Fibroblast of lung (primary cell): ENCODE data around the gene APBA2. TPM values are rescaled to one million over a fixed set of nuclear protein-coding genes. Genes with fewer than 3 reads are reported as not detected.

Experiments used
- DNase-seq, 2 donors: peaks; one replicate each; pipeline versions ENCODE4 v3.0.0 to v3.0.0-alpha.2; 2010; ENCODE audit warnings: low read depth in 2 of 2
- H2AFZ ChIP-seq: 2 replicates; pipeline ENCODE4 v1.5.1; 2012; ENCODE audit warnings: low read length, control low read depth, inconsistent platforms
- H3K27ac ChIP-seq: 2 replicates; pipeline ENCODE4 v1.5.1; 2011; ENCODE audit warnings: low read length, control low read depth; ENCODE audit not compliant: insufficient read depth
- H3K27me3 ChIP-seq: 2 replicates; pipeline ENCODE4 v1.5.1; 2011; ENCODE audit warnings: mild to moderate bottlenecking, low read length; ENCODE audit not compliant: control insufficient read depth, insufficient read depth
- H3K36me3 ChIP-seq: 2 replicates; pipeline ENCODE4 v1.5.1; 2011; ENCODE audit warnings: low read length; ENCODE audit not compliant: control insufficient read depth, insufficient read depth
- H3K4me1 ChIP-seq: 2 replicates; pipeline ENCODE4 v1.5.1; 2011; ENCODE audit warnings: low read length; ENCODE audit not compliant: control insufficient read depth, insufficient read depth; ENCODE audit errors: extremely low read depth
- H3K4me2 ChIP-seq: 2 replicates; pipeline ENCODE4 v1.5.1; 2011; ENCODE audit warnings: low read length, control low read depth; ENCODE audit not compliant: insufficient read depth; ENCODE audit errors: extremely low read depth
- H3K4me3 ChIP-seq, 4 experiments: fragments of 200-600 bp in 1 of 4; sonication (generic) in 1 of 4; replicated peaks in 1 of 4; 2 replicates each; pipeline ENCODE4 v1.5.1; 2011 to 2016; ENCODE audit warnings: low read length in 4 of 4, low read depth in 3 of 4, mild to moderate bottlenecking in 3 of 4, control low read depth in 2 of 4, inconsistent platforms in 1 of 4, mixed read lengths in 1 of 4; ENCODE audit not compliant: insufficient read depth in 1 of 4; ENCODE audit errors: control extremely low read depth in 1 of 4
- H3K79me2 ChIP-seq: 2 replicates; pipeline ENCODE4 v1.5.1; 2012; ENCODE audit warnings: mild to moderate bottlenecking, low read length, inconsistent platforms; ENCODE audit not compliant: control insufficient read depth, insufficient read depth
- H3K9ac ChIP-seq: 2 replicates; pipeline ENCODE4 v1.5.1; 2011; ENCODE audit warnings: mild to moderate bottlenecking, low read length, control low read depth; ENCODE audit not compliant: insufficient read depth
- H3K9me3 ChIP-seq: 2 replicates; pipeline ENCODE4 v1.5.1; 2012; ENCODE audit warnings: low read depth, low read length; ENCODE audit not compliant: control insufficient read depth, insufficient read depth
- H4K20me1 ChIP-seq: 2 replicates; pipeline ENCODE4 v1.5.1; 2011; ENCODE audit warnings: low read length; ENCODE audit not compliant: control insufficient read depth, insufficient read depth; ENCODE audit errors: extremely low read depth
- CTCF ChIP-seq, 2 donors: IDR thresholded peaks in 1 of 2; conservative IDR thresholded peaks in 1 of 2; 1 replicate in 1 of 2; 2 replicates in 1 of 2; pipeline ENCODE4 v1.5.1; 2011 to 2012; ENCODE audit warnings: low read length in 2 of 2, control low read depth in 1 of 2, inconsistent platforms in 1 of 2, low read depth in 1 of 2, mild to moderate bottlenecking in 1 of 2
- EZH2 ChIP-seq: IDR thresholded peaks from 2 replicates; pipeline ENCODE4 v1.5.1; 2012; ENCODE audit warnings: low read length, control low read depth, mild to moderate bottlenecking; ENCODE audit errors: missing control alignments
- polyA plus RNA-seq, 2 donors: library from polyadenylated mRNA; depleted of rRNA in 1 of 2; stranded (reverse) in 1 of 2; unstranded in 1 of 2; fragments of >200 nt; gene quantifications; 2 replicates each; pipeline ENCODE4 v1.2.1, GENCODE V29; 2011 to 2012; ENCODE audit warnings: missing spikeins in 1 of 2
- total RNA-seq: library from RNA; depleted of rRNA; stranded (reverse); fragments of >200 nt; gene quantifications from 2 replicates; pipeline ENCODE4 v1.2.1, GENCODE V29; 2014

APBA2 gene
- total and polyA plus RNA-seq, 2 donors (not counting 1 experiment from before 2014, with no cell fraction given), result 9.5 to 20.3 TPM

- Histone ChIP-seq H4K20me1 (no peaks in the 10 kb centered on the region), H3K4me1 (no peaks in the 10 kb centered on the region), H3K27ac (no peak overlapping the region), H3K36me3 (no peaks in the 10 kb centered on the region), H2AFZ (no peak overlapping the region), H3K9ac (no peak overlapping the region), H3K4me3 (no peak overlapping the region), H3K79me2 (no peaks in the 10 kb centered on the region), H3K27me3 (no peaks in the 10 kb centered on the region), H3K4me2 (no peak overlapping the region), H3K9me3 (no peaks in the 10 kb centered on the region)
- DNase-seq, result no peak
- TF ChIP-seq CTCF (conservative IDR thresholded peaks at IDR 0.05 in 1 of 2, IDR thresholded peaks at IDR 0.05 in 1 of 2; ENCODE audit: low read depth in 1 of 2, low read length in 2 of 2) (no peak), EZH2 (no peak)
Measured at GRCh38 chr15:28919201-28919635, 33.4 kb downstream of the APBA2 start.

- Histone ChIP-seq H3K27me3 (no peaks in the 10 kb centered on the region), H3K27ac (no peak overlapping the region), H4K20me1 (no peaks in the 10 kb centered on the region), H3K36me3 (no peaks in the 10 kb centered on the region), H2AFZ (no peak overlapping the region), H3K4me1 (no peaks in the 10 kb centered on the region), H3K9me3 (no peaks in the 10 kb centered on the region), H3K79me2 (no peaks in the 10 kb centered on the region), H3K9ac (no peak overlapping the region), H3K4me3 (no peak overlapping the region), H3K4me2 (no peak overlapping the region)
- DNase-seq, result no peak
- no peak for TF ChIP-seq EZH2
- TF ChIP-seq CTCF (conservative IDR thresholded peaks at IDR 0.05 in 1 of 2, IDR thresholded peaks at IDR 0.05 in 1 of 2; ENCODE audit: low read depth in 1 of 2, low read length in 2 of 2), result no peak
Measured at GRCh38 chr15:28919679-28920655, 34.2 kb downstream of the APBA2 start.

- Histone ChIP-seq H2AFZ (no peak overlapping the region), H3K4me2 (no peak overlapping the region), H3K27ac (no peak overlapping the region), H3K36me3 (no peaks in the 10 kb centered on the region), H3K27me3 (no peaks in the 10 kb centered on the region), H3K9me3 (no peaks in the 10 kb centered on the region), H3K9ac (no peak overlapping the region), H3K4me3 (no peak overlapping the region), H3K4me1 (no peaks in the 10 kb centered on the region), H4K20me1 (no peaks in the 10 kb centered on the region), H3K79me2 (no peaks in the 10 kb centered on the region)
- no peak for DNase-seq
- no peak for TF ChIP-seq EZH2
- TF ChIP-seq CTCF (conservative IDR thresholded peaks at IDR 0.05 in 1 of 2, IDR thresholded peaks at IDR 0.05 in 1 of 2; ENCODE audit: low read depth in 1 of 2, low read length in 2 of 2), result no peak
Measured at GRCh38 chr15:28920781-28921331, 35.1 kb downstream of the APBA2 start.
